Endothelial cell of umbilical vein (primary cell): Measurements from ENCODE around the gene MATN1. TPM values are rescaled to one million over a fixed set of nuclear protein-coding genes. Genes with fewer than 3 reads are reported as not detected.

ENCODE experiments used
- BruUV-seq: library from RNA; stranded (reverse); fragments of 400-500 nt; replicated peaks from 2 replicates; lab custom pipeline; 2021; lab: Mats Ljungman, UMichigan
- CTCF ChIA-PET: fragments of 300-600, 350-600 bp; sonication (Branson Sonifier 250); formaldehyde crosslinking; loops from one replicate; lab custom pipeline; 2021; ENCODE audit warnings: antibody characterized with exemption, inconsistent platforms; lab: Charles Lee
- POLR2A ChIA-PET: fragments of 300-600, 350-600 bp; sonication (Branson Sonifier 250); formaldehyde crosslinking; loops from one replicate; lab custom pipeline; 2021; ENCODE audit warnings: antibody characterized with exemption, inconsistent platforms; lab: Charles Lee
- DNase-seq: peaks from one replicate; pipeline ENCODE4 v3.0.0-alpha.2; 2011; ENCODE audit warnings: low read depth, low spot score
- FAIRE-seq: peaks from 2 replicates; lab custom pipeline; 2011; peaks lifted over from hg19 to GRCh38; lab: Jason Lieb, UNC
- H2AFZ ChIP-seq: 2 replicates; pipeline ENCODE4 v1.6.0; 2012; ENCODE audit warnings: low read depth, low read length, control low read depth, inconsistent platforms
- H3K27ac ChIP-seq: 2 replicates; pipeline ENCODE4 v1.5.1; 2011; ENCODE audit warnings: low read depth, mild to moderate bottlenecking, control low read depth, low read length, moderate library complexity; ENCODE audit not compliant: insufficient read depth
- H3K27me3 ChIP-seq, 2 experiments: 2 replicates each; pipeline versions ENCODE4 v1.6.0 to v1.6.1; 2011; ENCODE audit warnings: low read length in 2 of 2, mixed read lengths in 1 of 2; ENCODE audit not compliant: control insufficient read depth in 2 of 2, insufficient read depth in 2 of 2
- H3K36me3 ChIP-seq, 2 experiments: 2 replicates in 1 of 2; 3 replicates in 1 of 2; pipeline ENCODE4 v1.5.1; 2011; ENCODE audit warnings: low read length in 2 of 2, mild to moderate bottlenecking in 1 of 2, moderate library complexity in 1 of 2; ENCODE audit not compliant: control insufficient read depth in 2 of 2, insufficient read depth in 2 of 2; ENCODE audit errors: extremely low read depth in 1 of 2
- H3K4me1 ChIP-seq: 3 replicates; pipeline ENCODE4 v1.5.1; 2011; ENCODE audit warnings: mild to moderate bottlenecking, low read length; ENCODE audit not compliant: control insufficient read depth, insufficient read depth; ENCODE audit errors: extremely low read depth
- H3K4me2 ChIP-seq: 2 replicates; pipeline ENCODE4 v1.6.1; 2011; ENCODE audit warnings: low read length, control low read depth, mixed read lengths; ENCODE audit not compliant: insufficient read depth
- H3K4me3 ChIP-seq, 3 experiments: fragments of 200-600 bp in 1 of 3; sonication (generic), shearing (Covaris generic) in 1 of 3; replicated peaks in 1 of 3; 2 replicates each; pipeline ENCODE4 v1.5.1; 2011 to 2016; ENCODE audit warnings: control low read depth in 3 of 3, low read length in 3 of 3, mild to moderate bottlenecking in 2 of 3, inconsistent platforms in 1 of 3, low read depth in 1 of 3, moderate library complexity in 1 of 3; ENCODE audit not compliant: insufficient read depth in 1 of 3
- H3K79me2 ChIP-seq: 2 replicates; pipeline ENCODE4 v1.6.0; 2012; ENCODE audit warnings: low read length, inconsistent platforms; ENCODE audit not compliant: control insufficient read depth, insufficient read depth
- H3K9ac ChIP-seq: replicated peaks from 2 replicates; pipeline ENCODE3; 2011; ENCODE audit warnings: low read length, control low read depth; ENCODE audit not compliant: insufficient read depth; ENCODE audit errors: extremely low read depth
- H3K9me1 ChIP-seq: replicated peaks from 3 replicates; pipeline ENCODE4 v1.6.0; 2011; ENCODE audit warnings: mild to moderate bottlenecking, low read length; ENCODE audit not compliant: control insufficient read depth, insufficient read depth; ENCODE audit errors: extremely low read depth
- H3K9me3 ChIP-seq: replicated peaks from 2 replicates; pipeline ENCODE4 v1.5.1; 2012; ENCODE audit warnings: low read length, inconsistent platforms; ENCODE audit not compliant: control insufficient read depth, insufficient read depth
- H4K20me1 ChIP-seq: replicated peaks from 2 replicates; pipeline ENCODE3; 2011; ENCODE audit warnings: mild to moderate bottlenecking, low read length; ENCODE audit not compliant: control insufficient read depth, insufficient read depth; ENCODE audit errors: extremely low read depth
- CTCF ChIP-seq, 2 donors: IDR thresholded peaks; 1 replicate in 1 of 2; 2 replicates in 1 of 2; pipeline ENCODE4 v1.5.1; 2011; ENCODE audit warnings: low read length in 2 of 2, mild to moderate bottlenecking in 2 of 2, moderate library complexity in 2 of 2, control low read depth in 1 of 2, inconsistent platforms in 1 of 2, low read depth in 1 of 2; ENCODE audit not compliant: insufficient read depth in 1 of 2; ENCODE audit errors: extremely low read depth in 1 of 2
- EZH2 ChIP-seq: IDR thresholded peaks from 2 replicates; pipeline ENCODE4 v1.6.1; 2012; ENCODE audit warnings: borderline replicate concordance, low read depth, mild to moderate bottlenecking, moderate library complexity, low read length, inconsistent platforms; ENCODE audit not compliant: severe bottlenecking
- FOS ChIP-seq: IDR thresholded peaks from 2 replicates; pipeline ENCODE4 v1.6.1; 2011; ENCODE audit warnings: mild to moderate bottlenecking, low read length, moderate library complexity, borderline replicate concordance; ENCODE audit not compliant: insufficient read depth
- GATA2 ChIP-seq: IDR thresholded peaks from 2 replicates; pipeline ENCODE4 v1.7.0; 2011; ENCODE audit warnings: low read depth, mild to moderate bottlenecking, moderate library complexity, mixed read lengths, low read length; ENCODE audit not compliant: insufficient read length, insufficient read depth
- JUN ChIP-seq: IDR thresholded peaks from 2 replicates; pipeline ENCODE4 v1.6.1; 2011; ENCODE audit warnings: borderline replicate concordance, low read depth; ENCODE audit not compliant: insufficient read length, insufficient read depth
- MAX ChIP-seq: IDR thresholded peaks from 2 replicates; pipeline ENCODE4 v1.6.1; 2011; ENCODE audit not compliant: insufficient read depth, insufficient read length
- MYC ChIP-seq: IDR thresholded peaks from one replicate; pipeline ENCODE4 v1.6.1; 2011; ENCODE audit warnings: mild to moderate bottlenecking, low read depth, low read length
- POLR2A ChIP-seq: IDR thresholded peaks from 2 replicates; pipeline ENCODE4 v1.6.1; 2012; ENCODE audit warnings: low read depth, mild to moderate bottlenecking, control low read depth, low read length
- POLR2AphosphoS5 ChIP-seq: IDR thresholded peaks from 2 replicates; pipeline ENCODE4 v1.6.1; 2012; ENCODE audit warnings: low read depth, mild to moderate bottlenecking, control low read depth, low read length, moderate library complexity; ENCODE audit not compliant: insufficient read depth
- dilution Hi-C: fragments of 300-500 bp; cut with MboI; formaldehyde crosslinking; loops from one replicate; pipeline ENCODE4 v1.15.0; 2019; ENCODE audit warnings: low sequenced_read_pairs; ENCODE audit not compliant: extremely low pct_ligation_motif_present
- intact Hi-C: fragments of 100-400 bp; cut with micrococcal nuclease; formaldehyde crosslinking; loops from one replicate; pipeline ENCODE4 v1.10.0; 2022
- polyA plus RNA-seq, 4 experiments: library from polyadenylated mRNA; depleted of rRNA in 3 of 4; stranded (reverse) in 3 of 4; unstranded in 1 of 4; fragments of >200 nt; gene quantifications; 2 replicates each; pipeline versions ENCODE4 v1.2.1 to v1.2.3, GENCODE V29; 2011 to 2012; ENCODE audit warnings: missing spikeins in 1 of 4
- total RNA-seq: library from RNA; stranded (reverse); gene quantifications from 2 replicates; pipeline ENCODE4 v1.2.3, GENCODE V29; 2021

The MATN1 gene
- total and polyA plus RNA-seq, 2 donors (not counting 3 experiments of a cell fraction or from before 2014, with no cell fraction given), result 0.29 to 0.36 TPM

- no TSS peak for BruUV-seq
- intact Hi-C loops (no loop called here), dilution Hi-C loops (no loop called here)
- no peaks in the 10 kb centered on the region for H3K9me1 ChIP-seq
- H3K27ac ChIP-seq, result no peak overlapping the region
- TF ChIP-seq GATA2, result no peak
- no peak for TF ChIP-seq FOS
- no peak for TF ChIP-seq MYC
- TF ChIP-seq CTCF (IDR thresholded peaks at IDR 0.05; ENCODE audit: extremely low read depth in 1 of 2, insufficient read depth in 1 of 2, low read depth in 1 of 2, low read length in 2 of 2), result no peak
- TF ChIP-seq POLR2AphosphoS5, result no peak
- no peak for TF ChIP-seq EZH2
- no peak for TF ChIP-seq JUN
- TF ChIP-seq MAX, result no peak
- no peak for TF ChIP-seq POLR2A
- no peaks in the 10 kb centered on the region for H3K36me3 ChIP-seq
- FAIRE-seq (no peak), DNase-seq (no peak)
- no peak overlapping the region for H3K9ac ChIP-seq
- H3K4me3 ChIP-seq, result no peak overlapping the region
- H3K9me3 ChIP-seq, result no peaks in the 10 kb centered on the region
- H3K4me1 ChIP-seq, result no peaks in the 10 kb centered on the region
- ChIA-PET CTCF (interaction anchor here (2.5 kb wide), 1 partner anchor 52 kb away, joined by 10 read pairs; no protein-coding TSS in a partner anchor), POLR2A (no interaction called here)
- H4K20me1 ChIP-seq, result no peaks in the 10 kb centered on the region
- no peaks in the 10 kb centered on the region for H3K79me2 ChIP-seq
- H3K27me3 ChIP-seq, result peaks cover 2% of the 10 kb centered on the region in 2 experiments
- no peak overlapping the region for H3K4me2 ChIP-seq
- no peak overlapping the region for H2AFZ ChIP-seq
Measured at GRCh38 chr1:30771005-30771404, 47.6 kb upstream of the MATN1 start.
